ENCODE data around the gene RTTN. TPM values are rescaled to one million over a fixed set of nuclear protein-coding genes. Genes with fewer than 3 reads are reported as not detected.

The RTTN gene
- total RNA-seq, 2 donors from 2014 or later: 13.0 to 20.1 TPM

DNA sequence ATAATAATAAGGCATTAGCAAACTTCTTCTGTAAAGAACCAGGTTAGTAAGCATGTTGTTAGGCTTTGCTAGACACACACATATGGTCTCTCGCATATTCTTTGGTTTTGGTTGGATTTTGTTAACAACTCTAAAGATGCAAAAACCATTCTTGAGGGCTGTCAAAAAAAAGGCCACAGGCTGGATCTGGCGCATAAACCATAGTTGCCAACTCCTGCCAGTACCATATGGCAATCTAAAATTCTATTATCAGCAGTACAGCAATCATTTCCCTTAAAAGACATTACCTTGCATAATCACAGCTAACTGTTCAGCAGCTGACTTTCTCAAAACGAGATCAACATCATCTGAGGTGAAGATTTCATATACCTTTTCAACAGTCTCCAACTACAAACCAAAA lies 63.5 kb downstream of the RTTN start:
- no peaks in the 10 kb centered on the region for H3K4me1 ChIP-seq
- ATAC-seq (no peak), DNase-seq (no peak)
- H3K27me3 ChIP-seq: no peaks in the 10 kb centered on the region
- H3K4me3 ChIP-seq: no peak overlapping the region
- WGBS, 2 donors: 81 to 86% methylated on average over 3 of the region's 3 CpGs
- H3K36me3 ChIP-seq (replicated peaks in 1 of 2; ENCODE audit: insufficient read depth in 1 of 2, low read depth in 2 of 2): no peaks in the 10 kb centered on the region
- no peaks in the 10 kb centered on the region for H3K9me3 ChIP-seq
- intact Hi-C loops (cut with DNase I): no loop called here
- TF ChIP-seq POLR2A (IDR thresholded peaks at IDR 0.05): no peak
- TF ChIP-seq, protein P1, sequence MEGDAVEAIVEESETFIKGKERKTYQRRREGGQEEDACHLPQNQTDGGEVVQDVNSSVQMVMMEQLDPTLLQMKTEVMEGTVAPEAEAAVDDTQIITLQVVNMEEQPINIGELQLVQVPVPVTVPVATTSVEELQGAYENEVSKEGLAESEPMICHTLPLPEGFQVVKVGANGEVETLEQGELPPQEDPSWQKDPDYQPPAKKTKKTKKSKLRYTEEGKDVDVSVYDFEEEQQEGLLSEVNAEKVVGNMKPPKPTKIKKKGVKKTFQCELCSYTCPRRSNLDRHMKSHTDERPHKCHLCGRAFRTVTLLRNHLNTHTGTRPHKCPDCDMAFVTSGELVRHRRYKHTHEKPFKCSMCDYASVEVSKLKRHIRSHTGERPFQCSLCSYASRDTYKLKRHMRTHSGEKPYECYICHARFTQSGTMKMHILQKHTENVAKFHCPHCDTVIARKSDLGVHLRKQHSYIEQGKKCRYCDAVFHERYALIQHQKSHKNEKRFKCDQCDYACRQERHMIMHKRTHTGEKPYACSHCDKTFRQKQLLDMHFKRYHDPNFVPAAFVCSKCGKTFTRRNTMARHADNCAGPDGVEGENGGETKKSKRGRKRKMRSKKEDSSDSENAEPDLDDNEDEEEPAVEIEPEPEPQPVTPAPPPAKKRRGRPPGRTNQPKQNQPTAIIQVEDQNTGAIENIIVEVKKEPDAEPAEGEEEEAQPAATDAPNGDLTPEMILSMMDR (IDR thresholded peaks at IDR 0.05): no peak
- no peak overlapping the region for H3K27ac ChIP-seq

DNA sequence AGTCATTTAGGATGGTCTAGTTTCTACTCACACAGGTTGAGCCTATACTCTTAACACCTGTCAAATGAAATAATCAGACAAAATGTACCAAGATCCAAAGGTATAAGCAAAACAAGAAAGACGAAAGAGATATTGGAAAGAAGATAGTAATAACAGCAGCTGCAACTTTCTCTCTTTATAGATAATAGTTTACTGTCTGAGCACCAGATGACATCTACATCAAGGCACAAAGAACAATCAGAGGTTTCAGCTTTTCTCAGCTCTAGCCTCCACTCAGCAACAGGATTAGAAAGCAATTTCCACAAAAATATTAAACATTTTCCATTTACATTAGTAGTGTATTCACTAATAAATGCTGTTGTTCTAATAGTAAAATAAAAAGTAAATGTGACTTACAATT lies 66.3 kb downstream of the RTTN start:
- no peak for TF ChIP-seq POLR2A (IDR thresholded peaks at IDR 0.05)
- TF ChIP-seq, protein P1 (IDR thresholded peaks at IDR 0.05): no peak
- H3K9me3 ChIP-seq: no peaks in the 10 kb centered on the region
- DNase-seq (no peak), ATAC-seq (no peak)
- 66 to 68% methylated on average over 1 of the region's 1 CpG for WGBS, 2 donors
- no peak overlapping the region for H3K4me3 ChIP-seq
- no peak overlapping the region for H3K27ac ChIP-seq
- no peaks in the 10 kb centered on the region for H3K27me3 ChIP-seq
- no peaks in the 10 kb centered on the region for H3K36me3 ChIP-seq (replicated peaks in 1 of 2; ENCODE audit: insufficient read depth in 1 of 2, low read depth in 2 of 2)
- no peaks in the 10 kb centered on the region for H3K4me1 ChIP-seq
- intact Hi-C loops (cut with DNase I): no loop called here

DNA sequence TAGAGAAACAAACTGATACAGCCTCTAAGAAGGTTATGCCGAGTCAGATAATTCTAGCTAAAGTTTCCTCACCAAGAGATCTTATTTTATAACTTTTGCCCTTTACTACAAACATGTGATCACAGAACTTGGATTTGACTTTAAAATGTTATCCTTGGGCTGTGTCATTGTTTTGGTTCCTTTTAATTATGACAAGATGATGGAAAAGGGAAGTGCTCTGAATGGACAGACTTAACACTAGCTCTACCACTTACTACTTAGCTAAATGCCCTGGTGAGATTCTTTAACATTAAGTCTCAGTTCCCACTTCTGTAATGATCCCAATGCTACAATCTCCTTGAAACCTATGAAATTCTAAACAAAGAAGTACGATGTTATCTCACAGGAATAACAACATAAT lies 69.9 kb downstream of the RTTN start:
- no peaks in the 10 kb centered on the region for H3K4me1 ChIP-seq
- TF ChIP-seq POLR2A (IDR thresholded peaks at IDR 0.05): no peak
- TF ChIP-seq, protein P1 (IDR thresholded peaks at IDR 0.05): no peak
- 55 to 78% methylated on average over 2 of the region's 2 CpGs for WGBS, 2 donors
- DNase-seq: no peak
- no peaks in the 10 kb centered on the region for H3K9me3 ChIP-seq
- H3K4me3 ChIP-seq: no peak overlapping the region
- no peak for ATAC-seq
- no peaks in the 10 kb centered on the region for H3K27me3 ChIP-seq
- H3K36me3 ChIP-seq (replicated peaks in 1 of 2; ENCODE audit: insufficient read depth in 1 of 2, low read depth in 2 of 2): no peaks in the 10 kb centered on the region
- no peak overlapping the region for H3K27ac ChIP-seq
- intact Hi-C loops (cut with DNase I): no loop called here

DNA sequence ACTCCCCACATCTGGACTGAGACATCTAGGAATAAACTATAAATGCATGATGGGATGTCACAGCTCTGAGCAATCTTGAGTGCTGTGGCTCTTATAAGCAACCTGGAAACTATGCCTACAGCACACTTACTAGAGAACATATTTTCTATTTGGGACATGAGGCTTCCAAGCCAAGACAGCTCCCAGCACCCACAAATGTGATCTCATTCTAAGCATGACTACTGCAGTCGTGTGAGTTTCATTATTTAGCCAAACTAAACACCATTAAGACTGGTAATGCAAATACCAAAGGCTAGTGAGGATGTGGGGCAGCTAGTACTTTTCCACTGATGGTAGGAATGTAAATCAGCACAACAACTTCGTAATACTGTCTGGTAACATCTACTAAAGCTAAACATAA lies 72.5 kb downstream of the RTTN start:
- H3K27ac ChIP-seq: peak overlapping the region in 1 of 4 donors; percentile 23
- TF ChIP-seq POLR2A (IDR thresholded peaks at IDR 0.05): no peak
- TF ChIP-seq, protein P1 (IDR thresholded peaks at IDR 0.05): no peak
- intact Hi-C loops (cut with DNase I): no loop called here
- peaks cover 7% of the 10 kb centered on the region for H3K4me1 ChIP-seq
- ATAC-seq (peak; percentile 76), DNase-seq (peak in 2 of 4 donors; percentile 9 to 14)
- no peaks in the 10 kb centered on the region for H3K9me3 ChIP-seq
- H3K36me3 ChIP-seq (replicated peaks in 1 of 2; ENCODE audit: insufficient read depth in 1 of 2, low read depth in 2 of 2): no peaks in the 10 kb centered on the region
- H3K4me3 ChIP-seq: no peak overlapping the region
- WGBS, 2 donors: 34 to 38% methylated on average over 2 of the region's 2 CpGs
- no peaks in the 10 kb centered on the region for H3K27me3 ChIP-seq

DNA sequence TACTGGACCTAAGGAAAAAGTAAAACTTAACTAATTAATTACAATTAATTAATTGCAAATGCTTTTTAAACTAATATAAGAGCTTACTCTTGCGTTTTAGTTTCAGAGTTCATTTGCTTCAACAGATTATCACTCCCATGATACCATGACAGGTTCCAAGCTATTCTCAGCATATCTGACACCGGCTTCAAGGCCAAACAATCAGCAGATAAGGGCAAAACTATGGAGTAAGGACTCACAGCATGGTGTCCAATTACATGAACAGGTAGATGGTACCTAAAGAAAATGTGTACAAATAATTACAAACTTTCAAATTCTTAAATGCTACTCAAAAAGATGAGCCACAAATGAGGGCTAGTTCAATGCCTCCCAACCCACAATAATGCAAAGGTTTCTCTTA lies 77.2 kb downstream of the RTTN start:
- DNase-seq (no peak), ATAC-seq (no peak)
- Histone ChIP-seq H3K27ac (no peak overlapping the region), H3K4me3 (no peak overlapping the region), H3K27me3 (no peaks in the 10 kb centered on the region), H3K9me3 (no peaks in the 10 kb centered on the region), H3K36me3 (replicated peaks in 1 of 2; ENCODE audit: insufficient read depth in 1 of 2, low read depth in 2 of 2) (peaks cover 0 to 2% of the 10 kb centered on the region in 2 donors), H3K4me1 (peaks cover 7% of the 10 kb centered on the region)
- WGBS, 2 donors: 37 to 38% methylated on average over 2 of the region's 2 CpGs
- TF ChIP-seq POLR2A (IDR thresholded peaks at IDR 0.05): no peak
- TF ChIP-seq, protein P1 (IDR thresholded peaks at IDR 0.05): no peak
- intact Hi-C loops (cut with DNase I): no loop called here

Measured in body of pancreas (tissue), 4 donors.